HG03432 (cell line): ENCODE measurements around the gene MREG.

ENCODE experiments used
- ATAC-seq: cut with Tn5 transposase; IDR thresholded peaks from one replicate; pipeline ENCODE4 v1.9.1; 2021; ENCODE audit warnings: mild to moderate bottlenecking, moderate library complexity; ENCODE audit not compliant: unreplicated experiment

The MREG gene

GRCh38 chr2:215920244-215921100 lies 92.9 kb downstream of the MREG start:
- peak; percentile 60 for ATAC-seq

GRCh38 chr2:215919624-215920243 lies 93.6 kb downstream of the MREG start:
- ATAC-seq, result no peak

- ATAC-seq, result no peak
Measured at GRCh38 chr2:215918901-215919599, 94.3 kb downstream of the MREG start.

GRCh38 chr2:215917953-215918620 lies 95.3 kb downstream of the MREG start:
- peak; percentile 87 for ATAC-seq

DNA sequence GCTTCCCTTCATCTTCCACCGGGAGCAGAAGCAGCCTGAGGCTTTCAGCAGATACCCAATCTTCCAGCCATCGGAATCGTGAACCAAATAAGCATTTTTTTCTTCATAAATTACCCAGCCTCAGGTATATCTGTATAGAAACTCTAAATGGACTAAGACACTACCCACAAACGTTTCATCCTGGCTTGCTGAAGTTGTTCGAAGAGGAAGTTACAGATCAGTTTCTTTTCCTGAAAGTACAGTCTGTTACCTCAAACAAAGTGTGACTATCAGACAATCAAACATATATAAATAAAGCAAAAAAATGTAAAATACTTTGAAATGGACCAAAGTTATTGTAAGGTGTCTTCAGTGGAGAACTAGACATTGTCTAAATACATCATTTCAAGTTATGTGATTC lies 97.9 kb downstream of the MREG start:
- ATAC-seq, result no peak

DNA sequence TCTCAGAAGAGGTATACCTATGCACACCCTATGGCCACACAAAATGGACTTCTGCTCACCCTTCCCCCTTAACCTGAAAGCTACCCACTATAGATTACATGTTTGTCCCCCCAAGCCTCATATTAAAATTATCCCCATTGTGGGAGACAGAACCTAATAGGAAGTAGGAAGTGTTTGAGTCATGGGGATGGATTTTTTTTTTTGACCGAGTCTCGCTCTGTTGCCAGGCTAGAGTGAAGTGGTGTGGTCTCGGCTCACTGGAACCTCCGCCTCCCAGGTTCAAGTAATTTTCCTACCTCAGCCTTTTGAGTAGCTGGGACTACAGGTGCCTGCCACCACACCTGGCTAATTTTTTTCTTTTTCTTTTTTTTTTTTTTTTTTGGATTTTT lies 98.6 kb downstream of the MREG start:
- no peak for ATAC-seq

DNA sequence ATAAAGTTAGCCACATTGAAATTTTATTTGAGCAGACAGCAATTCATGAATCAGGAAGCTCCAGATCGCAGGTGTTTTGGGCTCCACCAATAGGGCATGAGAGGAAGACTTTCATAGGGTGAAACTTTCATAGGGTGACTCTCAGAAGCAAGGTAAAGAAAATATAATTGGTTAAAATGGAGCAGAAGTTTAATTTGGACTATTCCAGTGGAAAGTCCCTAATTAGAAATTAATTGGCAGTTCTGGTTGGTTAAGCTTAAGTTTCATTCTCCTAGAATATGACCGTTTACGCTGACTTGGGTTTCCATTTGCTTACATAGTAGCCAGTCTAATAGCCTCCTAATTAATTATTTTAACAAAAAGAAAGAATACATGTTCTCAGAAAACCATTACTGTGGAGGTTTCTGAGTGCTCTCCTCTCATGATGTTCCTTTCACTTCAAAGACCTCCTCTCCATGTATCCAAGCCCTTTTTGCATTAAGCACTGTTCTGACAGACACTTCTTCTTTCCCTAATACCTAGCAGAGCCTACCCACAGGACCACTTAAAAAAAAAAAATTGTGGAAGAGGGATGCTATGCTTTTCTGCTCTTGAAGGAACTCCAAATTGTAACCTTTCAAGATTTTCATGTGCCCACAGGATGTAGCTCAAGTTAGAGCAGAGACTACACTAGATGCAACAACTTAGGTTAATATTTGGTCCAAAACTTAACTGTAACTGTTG lies 99.1 kb downstream of the MREG start:
- no peak for ATAC-seq

- ATAC-seq, result no peak
Measured at GRCh38 chr2:215912299-215912842, 101.0 kb downstream of the MREG start.

DNA sequence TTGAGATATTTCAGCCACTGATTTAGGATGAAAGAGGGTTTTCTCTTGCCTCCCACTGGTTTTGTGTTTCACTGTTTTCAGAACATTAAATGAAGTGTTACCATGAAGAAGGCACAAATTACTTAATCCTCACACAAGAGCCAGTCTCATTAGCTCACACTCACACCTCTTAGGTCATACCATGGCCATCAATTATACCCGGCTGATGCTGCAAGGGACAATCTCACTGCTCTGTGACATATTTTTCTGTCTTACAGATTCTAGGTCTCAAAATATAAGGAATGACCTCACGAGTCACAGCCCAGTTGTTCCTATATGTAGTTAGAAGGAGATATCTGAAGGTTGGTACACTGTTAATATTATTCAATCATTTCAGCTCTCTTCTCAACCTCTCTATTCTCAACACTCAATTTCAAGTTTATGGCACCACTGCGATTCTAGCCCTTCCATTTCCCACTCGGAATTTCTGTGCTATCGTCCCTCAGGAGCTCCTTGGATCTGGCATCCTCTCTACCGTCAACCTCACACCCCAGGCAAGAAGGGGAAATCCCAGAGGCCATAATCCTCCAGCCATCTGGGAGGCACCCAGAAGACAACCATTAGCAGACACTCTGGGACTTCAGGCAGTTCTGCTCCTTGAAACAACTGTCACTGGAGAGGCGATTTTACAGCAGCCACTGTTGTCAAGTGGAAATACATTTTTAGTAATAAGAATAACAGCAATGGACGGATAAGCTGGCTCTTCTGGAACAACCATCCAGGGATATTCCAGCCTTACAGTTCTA lies 101.9 kb downstream of the MREG start:
- no peak for ATAC-seq

DNA sequence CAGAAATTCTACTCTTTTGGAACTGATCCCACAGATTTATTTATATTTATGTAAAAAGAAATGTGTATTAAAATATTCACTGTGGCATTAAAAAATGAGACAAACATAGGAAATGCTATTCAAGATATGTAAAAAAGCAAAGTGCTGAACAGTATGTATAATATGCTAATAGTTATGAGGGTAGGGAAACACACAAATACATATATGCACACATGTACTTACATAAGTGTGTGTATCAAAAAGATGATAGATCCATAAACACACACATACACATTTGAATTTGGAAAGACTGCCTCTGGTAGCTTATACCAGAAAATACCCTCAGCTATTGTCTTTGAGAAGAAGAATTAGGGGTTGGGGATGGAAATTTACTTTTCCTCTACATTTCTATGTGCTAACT lies 103.2 kb downstream of the MREG start:
- ATAC-seq, result no peak

GRCh38 chr2:215907147-215907546 lies 106.2 kb downstream of the MREG start:
- no peak for ATAC-seq

GRCh38 chr2:215906458-215906857 lies 106.9 kb downstream of the MREG start:
- no peak for ATAC-seq

DNA sequence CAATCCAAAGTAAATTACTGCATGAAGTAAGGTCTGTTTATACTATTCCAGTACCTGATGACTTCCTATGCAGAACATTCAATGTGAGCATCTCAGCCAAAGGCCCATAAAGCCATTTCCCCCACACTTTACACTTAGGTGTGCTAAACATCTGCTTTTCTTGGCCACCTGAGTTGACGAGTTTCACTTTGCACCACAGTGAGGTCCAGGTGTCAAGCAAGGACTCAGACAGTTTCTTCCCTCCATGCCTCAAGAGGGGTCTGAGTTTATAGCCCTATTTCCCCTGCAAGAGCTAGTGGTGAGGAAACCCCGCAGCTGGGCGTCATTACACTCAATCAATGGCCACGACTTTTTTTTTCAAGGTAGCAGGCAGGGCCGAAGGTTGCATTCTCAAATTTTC lies 107.7 kb downstream of the MREG start:
- ATAC-seq, result no peak

DNA sequence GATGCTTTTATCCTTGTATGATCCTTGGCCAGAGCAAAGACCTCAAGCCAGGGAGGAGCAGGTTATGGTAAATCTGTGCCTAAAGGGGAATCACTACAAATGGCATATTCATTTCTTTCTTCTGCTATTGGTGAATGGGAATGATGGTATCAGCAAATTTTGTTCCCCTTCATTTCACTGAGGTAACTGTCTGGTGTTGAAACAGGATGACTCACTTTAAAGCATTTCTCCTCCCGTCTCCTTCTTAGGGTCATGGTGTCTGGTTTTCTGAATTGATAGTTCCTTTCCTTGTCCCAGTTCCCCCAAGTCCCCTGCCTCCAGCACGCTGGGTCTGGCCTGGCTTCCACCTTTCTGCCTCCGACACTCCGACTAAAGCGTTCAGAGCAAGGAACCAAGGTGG lies 109.2 kb downstream of the MREG start:
- ATAC-seq, result no peak

GRCh38 chr2:215903203-215903602 lies 110.1 kb downstream of the MREG start:
- ATAC-seq, result no peak

- ATAC-seq, result no peak
Measured at GRCh38 chr2:215901796-215902195, 111.6 kb downstream of the MREG start.

GRCh38 chr2:215900843-215901242 lies 112.5 kb downstream of the MREG start:
- ATAC-seq, result peak; percentile 76

- ATAC-seq, result no peak
Measured at GRCh38 chr2:215900203-215900611, 113.1 kb downstream of the MREG start.
